H9 (cell line): Measurements from ENCODE around the gene EFTUD2. TPM values are rescaled to one million over a fixed set of nuclear protein-coding genes. Genes with fewer than 3 reads are reported as not detected.

ENCODE experiments used
- DNase-seq: peaks from one replicate; pipeline ENCODE4 v3.0.0-alpha.2; 2017
- H2AFZ ChIP-seq: one replicate; pipeline ENCODE4 v1.6.1; 2013; ENCODE audit warnings: mild to moderate bottlenecking, low read length, control low read depth, moderate library complexity
- H2AK5ac ChIP-seq: 2 replicates; pipeline ENCODE4 v1.6.1; 2013; ENCODE audit warnings: low read length, control low read depth, mixed read lengths; ENCODE audit not compliant: insufficient read length
- H2BK120ac ChIP-seq: one replicate; pipeline ENCODE4 v1.6.1; 2013; ENCODE audit warnings: low read depth, mild to moderate bottlenecking, low read length, control low read depth, inconsistent platforms; ENCODE audit not compliant: poor library complexity, severe bottlenecking
- H2BK12ac ChIP-seq: 2 replicates; pipeline ENCODE4 v1.6.1; 2013; ENCODE audit warnings: low read length, control low read depth, mixed read lengths, low read depth; ENCODE audit not compliant: insufficient read length
- H2BK15ac ChIP-seq: 2 replicates; pipeline ENCODE4 v1.6.1; 2013; ENCODE audit warnings: low read depth, low read length, control low read depth
- H2BK20ac ChIP-seq: one replicate; pipeline ENCODE4 v1.6.1; 2013; ENCODE audit warnings: low read depth, mild to moderate bottlenecking, low read length, control low read depth, inconsistent platforms; ENCODE audit not compliant: poor library complexity, severe bottlenecking
- H2BK5ac ChIP-seq: 2 replicates; pipeline ENCODE4 v1.6.1; 2013; ENCODE audit warnings: low read length, control low read depth, mixed read lengths; ENCODE audit not compliant: insufficient read length
- H3K14ac ChIP-seq: 2 replicates; pipeline ENCODE4 v1.6.1; 2013; ENCODE audit warnings: low read length, control low read depth; ENCODE audit not compliant: insufficient read depth
- H3K18ac ChIP-seq: 2 replicates; pipeline ENCODE4 v1.6.1; 2013; ENCODE audit warnings: low read depth, mild to moderate bottlenecking, mixed read lengths, low read length, control low read depth; ENCODE audit not compliant: insufficient read length
- H3K23ac ChIP-seq: 2 replicates; pipeline ENCODE4 v1.6.1; 2013; ENCODE audit warnings: low read length, control low read depth, mixed read lengths, low read depth; ENCODE audit not compliant: insufficient read length
- H3K23me2 ChIP-seq: 2 replicates; pipeline ENCODE4 v1.6.1; 2013; ENCODE audit warnings: low read depth, mild to moderate bottlenecking, mixed read lengths, low read length, control low read depth; ENCODE audit not compliant: insufficient read length, poor library complexity, severe bottlenecking
- H3K27ac ChIP-seq: 2 replicates; pipeline ENCODE4 v1.5.1; 2013; ENCODE audit warnings: low read length, control low read depth, mixed read lengths, low read depth; ENCODE audit not compliant: insufficient read length
- H3K27me3 ChIP-seq: 2 replicates; pipeline ENCODE4 v1.6.1; 2013; ENCODE audit warnings: low read length, control low read depth, inconsistent platforms; ENCODE audit not compliant: insufficient read depth
- H3K4ac ChIP-seq: 2 replicates; pipeline ENCODE4 v1.6.1; 2013; ENCODE audit warnings: low read depth, mild to moderate bottlenecking, control low read depth, inconsistent platforms, low read length, moderate library complexity
- H3K4me1 ChIP-seq: 2 replicates; pipeline ENCODE4 v1.6.1; 2013; ENCODE audit warnings: low read length, control low read depth, inconsistent platforms; ENCODE audit not compliant: insufficient read depth
- H3K4me2 ChIP-seq: 2 replicates; pipeline ENCODE4 v1.6.1; 2013; ENCODE audit warnings: low read length, control low read depth, mixed read lengths; ENCODE audit not compliant: insufficient read length, insufficient read depth
- H3K56ac ChIP-seq: 2 replicates; pipeline ENCODE4 v1.6.1; 2013; ENCODE audit warnings: low read depth, mild to moderate bottlenecking, mixed read lengths, low read length, control low read depth; ENCODE audit not compliant: insufficient read length
- H3K79me1 ChIP-seq: 2 replicates; pipeline ENCODE4 v1.6.1; 2013; ENCODE audit warnings: low read depth, mild to moderate bottlenecking, moderate library complexity, low read length, control low read depth, inconsistent platforms; ENCODE audit not compliant: insufficient read depth, poor library complexity, severe bottlenecking
- H3K79me2 ChIP-seq: 2 replicates; pipeline ENCODE4 v1.6.1; 2013; ENCODE audit warnings: low read length, control low read depth, inconsistent platforms; ENCODE audit not compliant: insufficient read depth
- H3K9ac ChIP-seq: 2 replicates; pipeline ENCODE4 v1.6.1; 2013; ENCODE audit warnings: low read length, control low read depth, mixed read lengths; ENCODE audit not compliant: insufficient read length; ENCODE audit errors: extremely low read depth
- H3K9me3 ChIP-seq: one replicate; pipeline ENCODE4 v1.6.1; 2013; ENCODE audit warnings: low read depth, low read length, inconsistent platforms; ENCODE audit not compliant: control insufficient read depth
- H3T11ph ChIP-seq: one replicate; pipeline ENCODE4 v1.6.1; 2013; ENCODE audit warnings: mild to moderate bottlenecking, low read length, control low read depth, inconsistent platforms
- H4K20me1 ChIP-seq: one replicate; pipeline ENCODE4 v1.6.1; 2013; ENCODE audit not compliant: control insufficient read depth, insufficient read length, insufficient read depth
- H4K5ac ChIP-seq: 2 replicates; pipeline ENCODE4 v1.6.1; 2013; ENCODE audit warnings: low read depth, mild to moderate bottlenecking, mixed read lengths, low read length, control low read depth; ENCODE audit not compliant: insufficient read length
- H4K8ac ChIP-seq: replicated peaks from 2 replicates; pipeline ENCODE4 v1.6.1; 2013; ENCODE audit warnings: low read length, control low read depth, mixed read lengths, low read depth; ENCODE audit not compliant: insufficient read length
- H4K91ac ChIP-seq: 2 replicates; pipeline ENCODE4 v1.6.1; 2013; ENCODE audit warnings: low read depth, mild to moderate bottlenecking, moderate library complexity, mixed read lengths, low read length, control low read depth; ENCODE audit not compliant: insufficient read length
- H3K27ac Mint-ChIP-seq, 3 experiments: 2 replicates in 2 of 3; 3 replicates in 1 of 3; pipeline ENCODE4 v1.8.0; 2020 to 2021; ENCODE audit warnings: mixed read lengths in 3 of 3, mild to moderate bottlenecking in 1 of 3, moderate library complexity in 1 of 3
- H3K27me3 Mint-ChIP-seq: 2 replicates; pipeline ENCODE4 v1.8.0; 2021; ENCODE audit warnings: low read depth, mild to moderate bottlenecking, moderate library complexity, mixed read lengths
- H3K36me3 Mint-ChIP-seq, 3 experiments: 2 replicates in 2 of 3; 3 replicates in 1 of 3; pipeline ENCODE4 v1.8.0; 2020 to 2021; ENCODE audit warnings: low read depth in 3 of 3, mixed read lengths in 3 of 3; ENCODE audit not compliant: insufficient read depth in 1 of 3
- H3K4me1 Mint-ChIP-seq, 2 experiments: 2 replicates each; pipeline ENCODE4 v1.8.0; 2020; ENCODE audit warnings: mixed read lengths in 2 of 2
- H3K4me3 Mint-ChIP-seq, 2 experiments: 2 replicates in 1 of 2; 3 replicates in 1 of 2; pipeline ENCODE4 v1.8.0; 2020 to 2021; ENCODE audit warnings: mild to moderate bottlenecking in 2 of 2, mixed read lengths in 2 of 2, moderate library complexity in 1 of 2
- H3K9me3 Mint-ChIP-seq, 2 experiments: 2 replicates in 1 of 2; 3 replicates in 1 of 2; pipeline ENCODE4 v1.8.0; 2020; ENCODE audit warnings: mild to moderate bottlenecking in 2 of 2, mixed read lengths in 2 of 2, moderate library complexity in 1 of 2
- CTCF ChIP-seq: fragments of 200-600 bp; sonication (generic); conservative IDR thresholded peaks from 3 replicates; pipeline ENCODE4 v1.8.0; 2021; ENCODE audit warnings: antibody characterized with exemption, mild to moderate bottlenecking
- WGBS: extraction: QIAGEN DNeasy Blood & Tissue Kit; methylation state at CpG from one replicate; pipeline ENCODE4 v1.1.7; 2013; ENCODE audit warnings: missing lambda C conversion rate, low lambda C conversion rate, mixed read lengths; ENCODE audit not compliant: insufficient read length; ENCODE audit errors: extremely low coverage; 5-methylcytosine and 5-hydroxymethylcytosine counted together
- total RNA-seq: library from RNA; stranded (reverse); gene quantifications from 2 replicates; pipeline ENCODE4 v1.2.1, GENCODE V29; 2021

Gene EFTUD2
- total RNA-seq, 1 experiment from 2014 or later: 150 TPM

- Mint-ChIP-seq H3K27me3 (peaks cover 6% of the 10 kb centered on the region), H3K36me3 (peaks cover 0 to 8% (median 0%) of the 10 kb centered on the region in 3 experiments; a peak in 2 of 7 replicates), H3K27ac (peak overlapping the region in 1 of 3 experiments; percentile 19; a peak in 1 of 7 replicates), H3K9me3 (peaks cover 0 to 7% of the 10 kb centered on the region in 2 experiments; a peak in 3 of 5 replicates), H3K4me1 (peaks cover 24 to 33% of the 10 kb centered on the region in 2 experiments), H3K4me3 (peak overlapping the region in 1 of 2 experiments; percentile 97; a peak in 2 of 5 replicates)
- no peak overlapping the region for H2BK12ac ChIP-seq
- no peak overlapping the region for H3K23ac ChIP-seq
- no peaks in the 10 kb centered on the region for H3K79me1 ChIP-seq
- peaks cover 8% of the 10 kb centered on the region for H3K23me2 ChIP-seq
- peaks cover 12% of the 10 kb centered on the region; the same call in 1 of the 2 replicates for H3K79me2 ChIP-seq
- DNase-seq: no peak
- WGBS: no CpG with 5 or more reads among the region's 5 CpGs
- no peak overlapping the region for H3T11ph ChIP-seq
- H3K9me3 ChIP-seq: no peaks in the 10 kb centered on the region
- no peak overlapping the region for H4K8ac ChIP-seq
- no peaks in the 10 kb centered on the region for H3K27me3 ChIP-seq
- H3K18ac ChIP-seq: no peak overlapping the region
- H3K27ac ChIP-seq: no peak overlapping the region
- no peaks in the 10 kb centered on the region; the same call in 1 of the 2 replicates for H3K4me1 ChIP-seq
- H3K9ac ChIP-seq: no peak overlapping the region
- H2AK5ac ChIP-seq: no peak overlapping the region
- no peak overlapping the region for H2BK5ac ChIP-seq
- TF ChIP-seq CTCF: peak; percentile 35; the same call in 2 of the 3 replicates
- H3K4me2 ChIP-seq: no peak overlapping the region
- H3K14ac ChIP-seq: no peak overlapping the region
- H3K4ac ChIP-seq: no peak overlapping the region
- no peak overlapping the region for H2BK15ac ChIP-seq
- H2AFZ ChIP-seq: no peak overlapping the region
- H4K20me1 ChIP-seq: no peaks in the 10 kb centered on the region
- no peak overlapping the region for H4K5ac ChIP-seq
- no peak overlapping the region for H2BK20ac ChIP-seq
- no peak overlapping the region for H4K91ac ChIP-seq
- no peak overlapping the region for H3K56ac ChIP-seq
- H2BK120ac ChIP-seq: no peak overlapping the region
Observed at GRCh38 chr17:44832805-44833204, 66.4 kb downstream of the EFTUD2 start.
